Measurements from ENCODE around the gene HARBI1.

Gene HARBI1

DNA sequence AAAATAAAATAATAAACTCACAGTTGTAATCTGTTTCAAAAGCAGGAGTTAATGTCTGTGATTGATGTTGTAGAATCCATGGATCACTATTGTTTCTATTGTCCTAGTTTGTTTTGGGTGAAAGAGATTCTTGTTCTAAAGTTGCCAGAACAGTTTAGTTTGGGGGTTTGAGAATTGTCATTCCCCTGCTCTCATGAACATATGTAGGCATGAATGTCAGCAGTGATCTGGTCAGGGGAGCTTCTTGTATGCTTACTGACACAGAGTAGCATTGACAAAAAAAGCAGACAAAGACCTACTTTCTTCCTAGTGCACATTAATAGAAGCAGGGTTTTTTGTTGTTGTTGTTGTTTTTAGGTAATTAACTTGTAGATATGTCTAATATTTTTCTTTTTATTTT lies 44.8 kb upstream of the HARBI1 start:
- H3K9me2 ChIP-seq (replicated peaks; ENCODE audit: control insufficient read depth, low read length): no peaks in the 10 kb centered on the region
- TF ChIP-seq EZH2phosphoT487 (IDR thresholded peaks at IDR 0.05; ENCODE audit: borderline replicate concordance, low read length): no peak
- TF ChIP-seq, protein P1, sequence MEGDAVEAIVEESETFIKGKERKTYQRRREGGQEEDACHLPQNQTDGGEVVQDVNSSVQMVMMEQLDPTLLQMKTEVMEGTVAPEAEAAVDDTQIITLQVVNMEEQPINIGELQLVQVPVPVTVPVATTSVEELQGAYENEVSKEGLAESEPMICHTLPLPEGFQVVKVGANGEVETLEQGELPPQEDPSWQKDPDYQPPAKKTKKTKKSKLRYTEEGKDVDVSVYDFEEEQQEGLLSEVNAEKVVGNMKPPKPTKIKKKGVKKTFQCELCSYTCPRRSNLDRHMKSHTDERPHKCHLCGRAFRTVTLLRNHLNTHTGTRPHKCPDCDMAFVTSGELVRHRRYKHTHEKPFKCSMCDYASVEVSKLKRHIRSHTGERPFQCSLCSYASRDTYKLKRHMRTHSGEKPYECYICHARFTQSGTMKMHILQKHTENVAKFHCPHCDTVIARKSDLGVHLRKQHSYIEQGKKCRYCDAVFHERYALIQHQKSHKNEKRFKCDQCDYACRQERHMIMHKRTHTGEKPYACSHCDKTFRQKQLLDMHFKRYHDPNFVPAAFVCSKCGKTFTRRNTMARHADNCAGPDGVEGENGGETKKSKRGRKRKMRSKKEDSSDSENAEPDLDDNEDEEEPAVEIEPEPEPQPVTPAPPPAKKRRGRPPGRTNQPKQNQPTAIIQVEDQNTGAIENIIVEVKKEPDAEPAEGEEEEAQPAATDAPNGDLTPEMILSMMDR (IDR thresholded peaks at IDR 0.05; ENCODE audit: low read depth, low read length, poor library complexity, severe bottlenecking): no peak
- H3F3A ChIP-seq (ENCODE audit: control insufficient read depth, insufficient read depth): no peaks in the 10 kb centered on the region
- H3K79me2 ChIP-seq (ENCODE audit: control insufficient read depth, low read length): no peaks in the 10 kb centered on the region
- H3K27ac ChIP-seq (ENCODE audit: low read depth, low read length): no peak overlapping the region
- H3K4me1 ChIP-seq (ENCODE audit: control insufficient read depth, low read length): no peaks in the 10 kb centered on the region
- no peak overlapping the region for H3K4me3 ChIP-seq (ENCODE audit: low read length)
- no peaks in the 10 kb centered on the region for H4K20me1 ChIP-seq (ENCODE audit: control insufficient read depth, insufficient read depth, low read depth, low read length)
- no peak overlapping the region for H3K4me2 ChIP-seq (ENCODE audit: low read length)
- H3K36me3 ChIP-seq (ENCODE audit: control insufficient read depth, low read length): peaks cover 52% of the 10 kb centered on the region
- no peaks in the 10 kb centered on the region for H3K27me3 ChIP-seq (ENCODE audit: control insufficient read depth, low read length)
- H3K9me3 ChIP-seq (ENCODE audit: control insufficient read depth, insufficient read depth, low read length): no peaks in the 10 kb centered on the region

DNA sequence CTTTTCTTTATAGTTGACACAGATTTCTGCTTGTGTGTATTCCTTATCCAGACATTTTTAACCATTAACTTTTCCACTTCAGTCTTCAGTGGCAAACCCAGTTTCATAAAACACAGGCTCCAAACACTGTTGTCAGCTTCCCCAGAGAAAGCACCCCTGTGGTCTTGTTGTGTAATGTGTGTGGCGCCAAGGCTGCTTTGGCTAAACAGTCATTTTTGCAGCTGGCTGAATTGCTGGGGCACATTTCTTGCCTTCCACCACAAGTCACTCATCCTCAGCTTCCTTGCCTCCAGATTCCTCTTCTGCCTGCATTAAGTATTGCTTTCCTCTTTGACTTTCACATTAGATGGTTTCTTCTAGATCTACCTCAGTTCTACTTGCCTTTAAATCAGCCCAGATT lies 42.9 kb upstream of the HARBI1 start:
- Histone ChIP-seq H3K9me3 (ENCODE audit: control insufficient read depth, insufficient read depth, low read length) (no peaks in the 10 kb centered on the region), H4K20me1 (ENCODE audit: control insufficient read depth, insufficient read depth, low read depth, low read length) (no peaks in the 10 kb centered on the region), H3K36me3 (ENCODE audit: control insufficient read depth, low read length) (peaks cover 48% of the 10 kb centered on the region), H3K79me2 (ENCODE audit: control insufficient read depth, low read length) (no peaks in the 10 kb centered on the region), H3K4me1 (ENCODE audit: control insufficient read depth, low read length) (no peaks in the 10 kb centered on the region), H3F3A (ENCODE audit: control insufficient read depth, insufficient read depth) (no peaks in the 10 kb centered on the region), H3K27ac (ENCODE audit: low read depth, low read length) (no peak overlapping the region), H3K9me2 (replicated peaks; ENCODE audit: control insufficient read depth, low read length) (no peaks in the 10 kb centered on the region), H3K27me3 (ENCODE audit: control insufficient read depth, low read length) (no peaks in the 10 kb centered on the region), H3K4me3 (ENCODE audit: low read length) (no peak overlapping the region), H3K4me2 (ENCODE audit: low read length) (no peak overlapping the region)
- TF ChIP-seq, protein P1 (IDR thresholded peaks at IDR 0.05; ENCODE audit: low read depth, low read length, poor library complexity, severe bottlenecking): no peak
- TF ChIP-seq EZH2phosphoT487 (IDR thresholded peaks at IDR 0.05; ENCODE audit: borderline replicate concordance, low read length): no peak

DNA sequence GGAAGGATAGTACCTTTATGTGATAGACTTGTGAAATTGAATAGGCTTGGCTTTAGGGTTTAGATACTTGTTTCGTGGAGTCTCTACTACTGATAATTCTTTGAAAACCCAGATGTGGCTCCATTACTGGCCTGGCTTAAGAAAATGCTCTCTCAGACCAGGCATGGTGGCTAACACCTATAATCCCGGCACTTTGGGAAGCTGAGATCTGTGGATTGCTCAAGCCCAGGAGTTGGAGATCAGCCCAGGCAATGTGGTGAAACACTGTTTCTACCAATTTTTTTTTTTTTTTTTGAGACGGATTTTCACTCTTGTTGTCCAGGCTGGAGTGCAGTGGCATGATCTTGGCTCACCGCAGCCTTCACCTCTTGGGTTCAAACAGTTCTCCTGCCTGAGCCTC lies 41.2 kb upstream of the HARBI1 start:
- H3K9me3 ChIP-seq (ENCODE audit: control insufficient read depth, insufficient read depth, low read length): no peaks in the 10 kb centered on the region
- peaks cover 44% of the 10 kb centered on the region for H3K36me3 ChIP-seq (ENCODE audit: control insufficient read depth, low read length)
- H4K20me1 ChIP-seq (ENCODE audit: control insufficient read depth, insufficient read depth, low read depth, low read length): no peaks in the 10 kb centered on the region
- H3K27ac ChIP-seq (ENCODE audit: low read depth, low read length): no peak overlapping the region
- H3K79me2 ChIP-seq (ENCODE audit: control insufficient read depth, low read length): no peaks in the 10 kb centered on the region
- H3F3A ChIP-seq (ENCODE audit: control insufficient read depth, insufficient read depth): no peaks in the 10 kb centered on the region
- TF ChIP-seq, protein P1 (IDR thresholded peaks at IDR 0.05; ENCODE audit: low read depth, low read length, poor library complexity, severe bottlenecking): no peak
- no peak for TF ChIP-seq EZH2phosphoT487 (IDR thresholded peaks at IDR 0.05; ENCODE audit: borderline replicate concordance, low read length)
- no peaks in the 10 kb centered on the region for H3K4me1 ChIP-seq (ENCODE audit: control insufficient read depth, low read length)
- no peak overlapping the region for H3K4me3 ChIP-seq (ENCODE audit: low read length)
- no peaks in the 10 kb centered on the region for H3K27me3 ChIP-seq (ENCODE audit: control insufficient read depth, low read length)
- H3K9me2 ChIP-seq (replicated peaks; ENCODE audit: control insufficient read depth, low read length): no peaks in the 10 kb centered on the region
- H3K4me2 ChIP-seq (ENCODE audit: low read length): no peak overlapping the region

DNA sequence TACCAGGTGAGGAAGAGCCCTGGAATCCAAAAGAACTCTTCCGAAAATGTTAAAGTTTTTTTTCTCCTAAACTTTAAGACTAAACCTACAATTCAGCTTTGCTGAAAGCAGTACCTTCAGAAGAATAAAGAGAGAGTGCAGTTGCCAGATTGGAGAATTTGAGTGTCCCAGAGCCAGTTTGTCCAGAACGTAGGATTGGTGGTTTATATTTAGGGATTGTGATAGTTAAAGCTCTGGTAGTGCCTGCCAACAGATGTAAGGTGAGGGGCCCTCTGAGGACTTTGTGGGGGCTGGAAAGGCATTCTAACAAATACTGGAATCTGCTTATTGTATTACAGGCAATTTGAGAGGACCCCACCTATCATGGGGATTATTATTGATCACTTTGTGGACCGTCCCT lies 40.2 kb upstream of the HARBI1 start:
- no peaks in the 10 kb centered on the region for H3K79me2 ChIP-seq (ENCODE audit: control insufficient read depth, low read length)
- no peaks in the 10 kb centered on the region for H3F3A ChIP-seq (ENCODE audit: control insufficient read depth, insufficient read depth)
- no peaks in the 10 kb centered on the region for H3K9me3 ChIP-seq (ENCODE audit: control insufficient read depth, insufficient read depth, low read length)
- H4K20me1 ChIP-seq (ENCODE audit: control insufficient read depth, insufficient read depth, low read depth, low read length): no peaks in the 10 kb centered on the region
- H3K27me3 ChIP-seq (ENCODE audit: control insufficient read depth, low read length): no peaks in the 10 kb centered on the region
- no peaks in the 10 kb centered on the region for H3K9me2 ChIP-seq (replicated peaks; ENCODE audit: control insufficient read depth, low read length)
- TF ChIP-seq, protein P1 (IDR thresholded peaks at IDR 0.05; ENCODE audit: low read depth, low read length, poor library complexity, severe bottlenecking): no peak
- no peak for TF ChIP-seq EZH2phosphoT487 (IDR thresholded peaks at IDR 0.05; ENCODE audit: borderline replicate concordance, low read length)
- no peaks in the 10 kb centered on the region for H3K4me1 ChIP-seq (ENCODE audit: control insufficient read depth, low read length)
- H3K4me2 ChIP-seq (ENCODE audit: low read length): no peak overlapping the region
- no peak overlapping the region for H3K27ac ChIP-seq (ENCODE audit: low read depth, low read length)
- no peak overlapping the region for H3K4me3 ChIP-seq (ENCODE audit: low read length)
- H3K36me3 ChIP-seq (ENCODE audit: control insufficient read depth, low read length): peaks cover 49% of the 10 kb centered on the region

Data from DOHH2 (cell line).